ENCODE data around the gene FAXC.
"Not testable (repeated sequence)": the region's sequence is repeated elsewhere in the genome, so short reads cannot be mapped to it uniquely, and the experiment has no call there.

FAXC gene

GRCh38 chr6:99341862-99342455 is 7.5 kb downstream of the FAXC start:
- H3K4me1 ChIP-seq (ENCODE audit: control insufficient read depth, insufficient read depth, low read length) = peaks cover 15% of the 10 kb centered on the region
- H3K4me3 ChIP-seq (ENCODE audit: low read depth, low read length) = no peak overlapping the region
- H3K36me3 ChIP-seq (ENCODE audit: control insufficient read depth, insufficient read depth, low read length) = no peaks in the 10 kb centered on the region
- no peak overlapping the region for H3K9ac ChIP-seq (ENCODE audit: low read depth, low read length)
- no peak overlapping the region for H3K27ac ChIP-seq (ENCODE audit: low read depth, low read length)
- H3K27me3 ChIP-seq (ENCODE audit: control insufficient read depth, insufficient read depth, low read length) = no peaks in the 10 kb centered on the region
- no peaks in the 10 kb centered on the region for H3K9me3 ChIP-seq (ENCODE audit: control insufficient read depth, insufficient read depth, low read length)

- Histone ChIP-seq H3K4me3 (ENCODE audit: low read depth, low read length) (no peak overlapping the region), H3K4me1 (ENCODE audit: control insufficient read depth, insufficient read depth, low read length) (peaks cover 15% of the 10 kb centered on the region), H3K9ac (ENCODE audit: low read depth, low read length) (no peak overlapping the region), H3K9me3 (ENCODE audit: control insufficient read depth, insufficient read depth, low read length) (no peaks in the 10 kb centered on the region), H3K36me3 (ENCODE audit: control insufficient read depth, insufficient read depth, low read length) (no peaks in the 10 kb centered on the region; the same call in 1 of the 2 replicates), H3K27me3 (ENCODE audit: control insufficient read depth, insufficient read depth, low read length) (no peaks in the 10 kb centered on the region), H3K27ac (ENCODE audit: low read depth, low read length) (no peak overlapping the region)
Measured at GRCh38 chr6:99338188-99338587, 11.3 kb downstream of the FAXC start.

- not testable (repeated sequence) for H3K9ac ChIP-seq (ENCODE audit: low read depth, low read length); H3K27ac ChIP-seq (ENCODE audit: low read depth, low read length)
Measured at GRCh38 chr6:99335298-99335697, 14.2 kb downstream of the FAXC start.

GRCh38 chr6:99334526-99335127 is 14.8 kb downstream of the FAXC start:
- peak overlapping the region; percentile 23 for H3K27ac ChIP-seq (ENCODE audit: low read depth, low read length)
- H3K4me3 ChIP-seq (ENCODE audit: low read depth, low read length) = no peak overlapping the region
- peaks cover 15% of the 10 kb centered on the region for H3K4me1 ChIP-seq (ENCODE audit: control insufficient read depth, insufficient read depth, low read length)
- H3K36me3 ChIP-seq (ENCODE audit: control insufficient read depth, insufficient read depth, low read length) = peaks cover 10% of the 10 kb centered on the region
- H3K9ac ChIP-seq (ENCODE audit: low read depth, low read length) = peak overlapping the region; percentile 69
- no peaks in the 10 kb centered on the region for H3K9me3 ChIP-seq (ENCODE audit: control insufficient read depth, insufficient read depth, low read length)
- H3K27me3 ChIP-seq (ENCODE audit: control insufficient read depth, insufficient read depth, low read length) = no peaks in the 10 kb centered on the region

More at GRCh38 chr6:99335298-99335697, 14.2 kb downstream of the FAXC start:
- H3K4me1 ChIP-seq (ENCODE audit: control insufficient read depth, insufficient read depth, low read length) = peaks cover 15% of the 10 kb centered on the region
- not testable (repeated sequence) for H3K4me3 ChIP-seq (ENCODE audit: low read depth, low read length); H3K27me3 ChIP-seq (ENCODE audit: control insufficient read depth, insufficient read depth, low read length); H3K9me3 ChIP-seq (ENCODE audit: control insufficient read depth, insufficient read depth, low read length); H3K36me3 ChIP-seq (ENCODE audit: control insufficient read depth, insufficient read depth, low read length)

GRCh38 chr6:99333068-99333467 is 16.4 kb downstream of the FAXC start:
- Histone ChIP-seq H3K27ac (ENCODE audit: low read depth, low read length) (no peak overlapping the region), H3K4me1 (ENCODE audit: control insufficient read depth, insufficient read depth, low read length) (peaks cover 11% of the 10 kb centered on the region), H3K27me3 (ENCODE audit: control insufficient read depth, insufficient read depth, low read length) (no peaks in the 10 kb centered on the region), H3K9ac (ENCODE audit: low read depth, low read length) (no peak overlapping the region), H3K4me3 (ENCODE audit: low read depth, low read length) (no peak overlapping the region), H3K9me3 (ENCODE audit: control insufficient read depth, insufficient read depth, low read length) (no peaks in the 10 kb centered on the region), H3K36me3 (ENCODE audit: control insufficient read depth, insufficient read depth, low read length) (peaks cover 10% of the 10 kb centered on the region)

GRCh38 chr6:99331531-99331930 is 17.9 kb downstream of the FAXC start:
- H3K27ac ChIP-seq (ENCODE audit: low read depth, low read length) = no peak overlapping the region
- H3K9ac ChIP-seq (ENCODE audit: low read depth, low read length) = no peak overlapping the region
- H3K36me3 ChIP-seq (ENCODE audit: control insufficient read depth, insufficient read depth, low read length) = peaks cover 12% of the 10 kb centered on the region
- H3K9me3 ChIP-seq (ENCODE audit: control insufficient read depth, insufficient read depth, low read length) = no peaks in the 10 kb centered on the region
- no peaks in the 10 kb centered on the region for H3K27me3 ChIP-seq (ENCODE audit: control insufficient read depth, insufficient read depth, low read length)
- peaks cover 11% of the 10 kb centered on the region for H3K4me1 ChIP-seq (ENCODE audit: control insufficient read depth, insufficient read depth, low read length)
- no peak overlapping the region for H3K4me3 ChIP-seq (ENCODE audit: low read depth, low read length)

GRCh38 chr6:99330159-99330558 is 19.3 kb downstream of the FAXC start:
- H3K4me3 ChIP-seq (ENCODE audit: low read depth, low read length) = no peak overlapping the region
- H3K27me3 ChIP-seq (ENCODE audit: control insufficient read depth, insufficient read depth, low read length) = no peaks in the 10 kb centered on the region
- H3K4me1 ChIP-seq (ENCODE audit: control insufficient read depth, insufficient read depth, low read length) = peaks cover 15% of the 10 kb centered on the region
- H3K36me3 ChIP-seq (ENCODE audit: control insufficient read depth, insufficient read depth, low read length) = peaks cover 22% of the 10 kb centered on the region
- H3K27ac ChIP-seq (ENCODE audit: low read depth, low read length) = no peak overlapping the region
- no peaks in the 10 kb centered on the region for H3K9me3 ChIP-seq (ENCODE audit: control insufficient read depth, insufficient read depth, low read length)
- H3K9ac ChIP-seq (ENCODE audit: low read depth, low read length) = no peak overlapping the region

- H3K4me3 ChIP-seq (ENCODE audit: low read depth, low read length) = no peak overlapping the region
- no peaks in the 10 kb centered on the region for H3K27me3 ChIP-seq (ENCODE audit: control insufficient read depth, insufficient read depth, low read length)
- H3K4me1 ChIP-seq (ENCODE audit: control insufficient read depth, insufficient read depth, low read length) = peaks cover 11% of the 10 kb centered on the region
- H3K36me3 ChIP-seq (ENCODE audit: control insufficient read depth, insufficient read depth, low read length) = peaks cover 24% of the 10 kb centered on the region
- no peaks in the 10 kb centered on the region for H3K9me3 ChIP-seq (ENCODE audit: control insufficient read depth, insufficient read depth, low read length)
- H3K27ac ChIP-seq (ENCODE audit: low read depth, low read length) = no peak overlapping the region
- H3K9ac ChIP-seq (ENCODE audit: low read depth, low read length) = no peak overlapping the region
Measured at GRCh38 chr6:99324996-99325395, 24.5 kb downstream of the FAXC start.

- H3K27ac ChIP-seq (ENCODE audit: low read depth, low read length) = no peak overlapping the region
- no peak overlapping the region for H3K9ac ChIP-seq (ENCODE audit: low read depth, low read length)
- peaks cover 13% of the 10 kb centered on the region for H3K36me3 ChIP-seq (ENCODE audit: control insufficient read depth, insufficient read depth, low read length)
- H3K4me1 ChIP-seq (ENCODE audit: control insufficient read depth, insufficient read depth, low read length) = peaks cover 7% of the 10 kb centered on the region; the same call in 1 of the 2 replicates
- no peak overlapping the region for H3K4me3 ChIP-seq (ENCODE audit: low read depth, low read length)
- H3K27me3 ChIP-seq (ENCODE audit: control insufficient read depth, insufficient read depth, low read length) = no peaks in the 10 kb centered on the region
- H3K9me3 ChIP-seq (ENCODE audit: control insufficient read depth, insufficient read depth, low read length) = no peaks in the 10 kb centered on the region
Measured at GRCh38 chr6:99318566-99318965, 30.9 kb downstream of the FAXC start.

- no peak overlapping the region for H3K9ac ChIP-seq (ENCODE audit: low read depth, low read length)
- H3K27ac ChIP-seq (ENCODE audit: low read depth, low read length) = no peak overlapping the region
- H3K27me3 ChIP-seq (ENCODE audit: control insufficient read depth, insufficient read depth, low read length) = no peaks in the 10 kb centered on the region
- H3K9me3 ChIP-seq (ENCODE audit: control insufficient read depth, insufficient read depth, low read length) = no peaks in the 10 kb centered on the region
- H3K36me3 ChIP-seq (ENCODE audit: control insufficient read depth, insufficient read depth, low read length) = no peaks in the 10 kb centered on the region
- H3K4me1 ChIP-seq (ENCODE audit: control insufficient read depth, insufficient read depth, low read length) = peaks cover 3% of the 10 kb centered on the region; the same call in 1 of the 2 replicates
- H3K4me3 ChIP-seq (ENCODE audit: low read depth, low read length) = no peak overlapping the region
Measured at GRCh38 chr6:99312354-99312753, 37.1 kb downstream of the FAXC start.

GRCh38 chr6:99310553-99310952 is 38.9 kb downstream of the FAXC start:
- Histone ChIP-seq H3K9ac (ENCODE audit: low read depth, low read length) (no peak overlapping the region), H3K27ac (ENCODE audit: low read depth, low read length) (no peak overlapping the region), H3K9me3 (ENCODE audit: control insufficient read depth, insufficient read depth, low read length) (no peaks in the 10 kb centered on the region)

More at GRCh38 chr6:99310553-99310952, 38.9 kb downstream of the FAXC start:
- no peaks in the 10 kb centered on the region for H3K36me3 ChIP-seq (ENCODE audit: control insufficient read depth, insufficient read depth, low read length)
- no peak overlapping the region for H3K4me3 ChIP-seq (ENCODE audit: low read depth, low read length)
- no peaks in the 10 kb centered on the region for H3K27me3 ChIP-seq (ENCODE audit: control insufficient read depth, insufficient read depth, low read length)
- peaks cover 6% of the 10 kb centered on the region; the same call in 1 of the 2 replicates for H3K4me1 ChIP-seq (ENCODE audit: control insufficient read depth, insufficient read depth, low read length)
